GM12801 (cell line): ENCODE results near the gene INHA.

Source experiments
- TF ChIP-seq, protein P1 (sequence below): IDR thresholded peaks from one replicate; pipeline ENCODE4 v1.5.1; 2011; ENCODE audit warnings: control low read depth; ENCODE audit not compliant: insufficient read length; ENCODE audit errors: extremely low read depth

Gene INHA

DNA sequence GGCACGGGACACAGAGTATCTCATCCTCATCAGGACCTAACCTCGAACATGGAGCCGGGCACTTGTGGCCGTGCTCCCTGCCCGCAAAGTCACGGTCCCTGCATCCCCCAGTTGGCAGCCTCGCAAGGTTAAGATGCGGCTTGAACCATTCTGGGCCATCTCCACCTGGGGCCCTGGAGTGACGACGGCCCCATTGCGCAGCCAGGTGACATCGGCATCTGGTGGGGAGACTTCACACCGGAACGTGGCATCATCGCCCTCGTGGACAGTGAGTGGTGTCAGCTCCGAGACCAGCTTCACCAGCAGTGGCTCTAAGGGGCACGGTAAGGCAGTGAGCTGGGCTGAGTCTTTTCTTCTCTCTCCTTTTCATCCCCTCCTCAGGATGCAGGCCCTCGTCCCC, 15.7 kb upstream of the INHA start:
- TF ChIP-seq, protein P1, sequence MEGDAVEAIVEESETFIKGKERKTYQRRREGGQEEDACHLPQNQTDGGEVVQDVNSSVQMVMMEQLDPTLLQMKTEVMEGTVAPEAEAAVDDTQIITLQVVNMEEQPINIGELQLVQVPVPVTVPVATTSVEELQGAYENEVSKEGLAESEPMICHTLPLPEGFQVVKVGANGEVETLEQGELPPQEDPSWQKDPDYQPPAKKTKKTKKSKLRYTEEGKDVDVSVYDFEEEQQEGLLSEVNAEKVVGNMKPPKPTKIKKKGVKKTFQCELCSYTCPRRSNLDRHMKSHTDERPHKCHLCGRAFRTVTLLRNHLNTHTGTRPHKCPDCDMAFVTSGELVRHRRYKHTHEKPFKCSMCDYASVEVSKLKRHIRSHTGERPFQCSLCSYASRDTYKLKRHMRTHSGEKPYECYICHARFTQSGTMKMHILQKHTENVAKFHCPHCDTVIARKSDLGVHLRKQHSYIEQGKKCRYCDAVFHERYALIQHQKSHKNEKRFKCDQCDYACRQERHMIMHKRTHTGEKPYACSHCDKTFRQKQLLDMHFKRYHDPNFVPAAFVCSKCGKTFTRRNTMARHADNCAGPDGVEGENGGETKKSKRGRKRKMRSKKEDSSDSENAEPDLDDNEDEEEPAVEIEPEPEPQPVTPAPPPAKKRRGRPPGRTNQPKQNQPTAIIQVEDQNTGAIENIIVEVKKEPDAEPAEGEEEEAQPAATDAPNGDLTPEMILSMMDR: no peak

DNA sequence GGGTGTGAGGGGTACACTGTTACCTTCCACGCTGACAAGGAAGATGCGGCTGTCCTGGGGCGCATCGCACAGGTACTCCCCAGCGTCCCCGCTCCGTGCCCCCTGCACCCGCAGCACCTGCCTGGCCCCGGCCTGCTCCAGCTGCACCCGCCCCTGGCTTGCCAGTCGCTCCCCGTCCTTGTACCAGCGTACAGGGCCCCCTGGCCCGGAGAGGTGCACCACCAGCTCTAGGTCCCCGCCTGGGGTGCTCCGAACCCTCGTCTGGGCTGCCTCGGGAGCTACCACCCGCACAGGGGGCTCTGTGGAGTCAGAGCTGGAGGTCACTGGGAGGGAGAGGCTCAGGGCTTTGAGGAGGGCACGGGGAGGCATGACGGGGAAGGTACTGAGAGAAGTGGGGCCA, 14.8 kb upstream of the INHA start:
- TF ChIP-seq, protein P1: no peak

DNA sequence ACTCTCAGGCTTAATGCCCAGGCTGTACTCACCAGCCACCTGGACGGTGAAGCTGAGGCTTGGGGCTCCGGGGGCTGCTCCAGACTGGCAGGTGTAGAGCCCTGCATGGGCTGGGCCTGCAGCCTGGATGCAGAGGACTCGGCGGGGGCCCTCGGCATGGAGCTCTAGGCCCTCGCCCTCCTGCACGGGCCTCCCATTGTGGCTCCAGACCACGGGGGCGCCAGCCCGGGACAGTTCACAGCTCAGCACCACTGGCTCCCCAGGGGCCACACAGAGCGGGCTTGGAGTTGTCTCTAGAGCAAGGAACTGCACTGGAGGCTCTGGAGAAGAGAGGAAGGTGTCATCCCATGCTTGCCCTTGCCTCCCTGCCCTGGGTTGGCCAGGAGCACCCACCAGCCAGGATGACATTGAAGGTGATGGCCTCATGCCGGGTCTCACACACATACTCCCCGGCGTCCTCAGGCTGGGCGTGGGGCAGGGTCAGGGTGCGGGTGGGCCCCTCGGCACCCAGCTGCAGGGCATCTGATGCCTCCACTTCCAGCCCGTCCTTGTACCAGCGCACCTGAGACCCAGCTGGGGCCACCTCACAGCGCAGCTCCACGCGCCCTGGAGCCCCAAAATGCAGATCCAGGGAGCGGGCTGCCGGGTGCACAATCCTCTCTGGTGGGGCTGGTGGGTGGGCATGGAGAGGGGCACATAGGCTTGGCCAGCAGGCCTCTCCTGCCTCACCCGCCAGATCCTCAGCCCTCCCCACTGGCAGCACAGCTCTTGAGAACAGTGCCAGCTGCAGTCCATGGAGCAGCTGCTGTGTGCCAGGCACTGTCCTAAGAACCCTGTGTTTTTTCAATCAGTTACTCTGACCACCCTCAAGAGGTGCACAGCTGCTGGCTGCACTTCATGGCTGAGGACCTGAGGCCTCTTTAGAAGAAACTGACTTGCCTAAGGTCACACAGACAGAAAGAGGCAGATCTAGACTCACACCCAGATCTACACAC, 14.0 kb upstream of the INHA start:
- TF ChIP-seq, protein P1: no peak

DNA sequence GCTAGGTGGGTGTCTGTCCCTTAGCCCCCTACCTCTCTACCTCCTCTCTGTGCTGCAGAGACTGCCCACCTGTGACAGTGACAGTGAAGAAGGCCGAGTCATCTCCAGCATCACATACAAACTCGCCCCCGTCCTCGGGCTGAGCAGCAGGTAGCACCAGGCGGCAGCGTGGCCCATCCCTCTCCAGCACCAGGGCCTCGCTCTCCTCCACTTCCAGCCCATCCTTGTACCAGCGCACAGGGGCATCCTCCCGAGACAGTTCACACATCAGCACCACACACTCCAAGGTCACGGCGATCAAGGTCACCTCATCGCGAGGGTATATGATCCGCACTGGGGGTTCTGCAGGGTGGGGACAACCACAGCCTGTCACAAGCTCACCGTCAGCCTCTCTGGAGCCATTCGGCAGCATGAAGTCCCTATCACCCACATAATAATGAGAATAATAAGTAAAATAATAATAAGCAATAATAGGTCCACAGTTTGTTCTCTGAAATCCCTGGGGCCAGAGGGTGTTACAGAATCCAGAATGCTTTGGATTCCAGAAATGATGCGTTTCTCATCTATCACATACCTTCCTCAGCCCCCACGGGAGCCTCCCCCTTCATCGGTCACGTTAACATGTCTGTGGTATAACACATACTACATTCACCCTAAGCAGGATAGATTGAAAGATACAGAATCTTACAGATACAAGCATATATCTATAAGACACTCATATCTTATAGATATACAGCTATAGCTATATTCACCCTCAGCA, 12.8 kb upstream of the INHA start:
- TF ChIP-seq, protein P1: no peak

GRCh38 chr2:219560037-219560892, 11.8 kb upstream of the INHA start:
- TF ChIP-seq, protein P1: no peak

DNA sequence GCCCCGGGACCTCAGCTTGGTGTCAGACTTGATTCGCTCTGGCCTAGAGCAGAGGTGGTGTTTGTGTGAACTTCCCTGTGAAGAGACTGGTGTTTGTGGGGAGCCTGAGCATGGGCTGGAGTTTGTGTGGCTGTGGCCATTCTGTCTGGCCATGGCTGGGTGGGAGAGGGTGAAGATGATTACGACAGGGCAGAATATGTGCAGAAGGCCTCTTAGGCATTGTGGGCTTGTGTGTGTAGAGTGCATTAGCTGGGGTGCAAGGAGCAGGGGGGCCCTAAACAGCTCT, 11.3 kb upstream of the INHA start:
- TF ChIP-seq, protein P1: no peak
